Activated CD4-positive, alpha-beta T cell treated with anti-CD3 and anti-CD28 coated beads, Interleukin-2, amount 10 ng/mL, durations not matched to agents 7 days and 5 days (primary cell): ENCODE measurements around the gene TAPT1. TPM values are rescaled to one million over a fixed set of nuclear protein-coding genes. Genes with fewer than 3 reads are reported as not detected.

Experiments
- CTCF ChIA-PET: fragments of 350-600 bp; sonication (Branson Sonifier 250); formaldehyde crosslinking; loops from one replicate; lab custom pipeline; 2021; ENCODE audit warnings: antibody characterized with exemption; lab: Charles Lee
- POLR2A ChIA-PET: fragments of 350-600 bp; sonication (Branson Sonifier 250); formaldehyde crosslinking; loops from one replicate; lab custom pipeline; 2021; ENCODE audit warnings: antibody characterized with exemption; lab: Charles Lee
- DNase-seq: peaks from one replicate; pipeline ENCODE4 v3.0.0-alpha.2; 2020
- H3K27ac Mint-ChIP-seq: one replicate; pipeline ENCODE4 v1.8.0; 2021; ENCODE audit warnings: mild to moderate bottlenecking, moderate library complexity, mixed read lengths
- H3K27me3 Mint-ChIP-seq: one replicate; pipeline ENCODE4 v1.8.0; 2021; ENCODE audit warnings: mixed read lengths
- H3K36me3 Mint-ChIP-seq: one replicate; pipeline ENCODE4 v1.8.0; 2021; ENCODE audit warnings: low read depth, mixed read lengths
- H3K4me1 Mint-ChIP-seq: one replicate; pipeline ENCODE4 v1.8.0; 2021; ENCODE audit warnings: mixed read lengths
- H3K4me3 Mint-ChIP-seq: one replicate; pipeline ENCODE4 v1.8.0; 2021; ENCODE audit warnings: mild to moderate bottlenecking, moderate library complexity, mixed read lengths
- H3K9me3 Mint-ChIP-seq: one replicate; pipeline ENCODE4 v1.8.0; 2021; ENCODE audit warnings: mixed read lengths
- total RNA-seq, 2 experiments: library from RNA; stranded (reverse); gene quantifications; one replicate each; pipeline ENCODE4 v1.2.3, GENCODE V29; 2021

TAPT1 gene
- total RNA-seq, 2 experiments from 2014 or later: 49.6 to 58.2 TPM

DNA sequence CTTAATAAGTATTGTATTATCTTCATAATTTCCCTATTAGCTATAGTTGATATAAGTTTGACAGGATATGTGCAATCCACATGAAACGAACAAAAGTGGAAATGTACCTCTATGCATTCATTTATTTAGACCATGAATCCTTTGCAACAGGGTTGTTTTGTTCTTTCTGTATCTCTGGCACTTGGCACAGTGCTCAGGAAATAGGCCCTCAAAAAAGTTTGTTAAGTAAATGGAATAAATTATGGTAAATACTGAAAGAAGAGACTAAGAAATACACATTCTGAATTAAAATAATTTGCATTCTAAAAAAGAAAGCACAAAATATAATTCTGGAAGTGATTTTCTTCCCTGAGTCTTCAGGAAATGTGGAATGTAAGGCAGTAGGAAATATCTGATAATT is 39.3 kb downstream of the TAPT1 start:
- Mint-ChIP-seq H3K36me3 (peaks cover 37% of the 10 kb centered on the region), H3K27me3 (no peaks in the 10 kb centered on the region), H3K9me3 (no peaks in the 10 kb centered on the region), H3K27ac (no peak overlapping the region), H3K4me1 (no peaks in the 10 kb centered on the region), H3K4me3 (no peak overlapping the region)
- DNase-seq: no peak
- CTCF ChIA-PET: no interaction called here
- POLR2A ChIA-PET: no interaction called here

- no peak overlapping the region for H3K27ac Mint-ChIP-seq
- H3K36me3 Mint-ChIP-seq: peaks cover 32% of the 10 kb centered on the region
- no peak overlapping the region for H3K4me3 Mint-ChIP-seq
- ChIA-PET POLR2A (no interaction called here), CTCF (interaction anchor here (1.5 kb wide), 1 partner anchor 9 kb away, joined by 5 read pairs; no protein-coding TSS in a partner anchor)
- no peaks in the 10 kb centered on the region for H3K27me3 Mint-ChIP-seq
- no peaks in the 10 kb centered on the region for H3K4me1 Mint-ChIP-seq
- no peaks in the 10 kb centered on the region for H3K9me3 Mint-ChIP-seq
- no peak for DNase-seq
Measured at GRCh38 chr4:16183604-16184003, 42.7 kb downstream of the TAPT1 start.

DNA sequence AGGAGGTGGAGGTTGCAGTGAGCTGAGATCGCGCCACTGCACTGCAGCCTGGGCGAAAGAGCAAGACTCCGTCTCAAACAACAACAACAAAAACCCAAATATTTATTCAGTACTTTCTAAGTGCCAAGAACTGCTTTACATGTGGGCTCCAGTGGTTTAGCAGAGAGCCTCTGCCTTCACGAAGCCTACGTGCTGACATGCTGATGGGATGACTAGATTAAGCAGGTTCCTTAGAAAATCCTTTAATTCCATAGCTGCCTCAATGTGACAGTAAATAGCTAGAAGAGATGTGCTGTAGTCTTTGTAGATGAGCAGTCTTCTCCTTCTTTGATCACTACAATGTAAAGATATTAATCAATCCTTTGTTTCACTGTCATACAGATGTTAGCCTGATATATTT is 49.6 kb downstream of the TAPT1 start:
- no peak overlapping the region for H3K4me3 Mint-ChIP-seq
- H3K4me1 Mint-ChIP-seq: no peaks in the 10 kb centered on the region
- POLR2A ChIA-PET: no interaction called here
- H3K9me3 Mint-ChIP-seq: no peaks in the 10 kb centered on the region
- CTCF ChIA-PET: no interaction called here
- H3K27me3 Mint-ChIP-seq: no peaks in the 10 kb centered on the region
- peaks cover 16% of the 10 kb centered on the region for H3K36me3 Mint-ChIP-seq
- no peak overlapping the region for H3K27ac Mint-ChIP-seq
- no peak for DNase-seq

DNA sequence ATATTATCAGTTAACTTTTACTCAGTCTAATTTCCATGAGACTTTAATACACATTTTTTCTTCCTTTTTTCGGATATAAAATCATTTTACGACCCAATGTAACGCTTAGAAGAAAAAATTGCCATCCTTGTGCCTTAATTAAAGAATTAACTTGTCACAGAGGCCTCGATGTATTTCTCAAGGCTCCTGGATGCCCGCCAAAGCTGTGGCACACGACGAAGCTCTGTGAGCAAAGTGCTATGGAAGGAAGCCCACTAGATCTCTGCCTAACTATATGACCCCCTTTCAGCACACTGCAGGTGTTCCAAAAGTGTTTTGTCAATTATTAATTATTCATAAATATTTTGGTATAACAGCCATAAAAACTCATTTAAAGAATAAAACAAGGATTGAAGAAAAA is 54.4 kb downstream of the TAPT1 start:
- H3K27me3 Mint-ChIP-seq: no peaks in the 10 kb centered on the region
- CTCF ChIA-PET: interaction anchor here (0.6 kb wide), 1 partner anchor 1271 kb away, joined by 5 read pairs; no protein-coding TSS in a partner anchor

DNA sequence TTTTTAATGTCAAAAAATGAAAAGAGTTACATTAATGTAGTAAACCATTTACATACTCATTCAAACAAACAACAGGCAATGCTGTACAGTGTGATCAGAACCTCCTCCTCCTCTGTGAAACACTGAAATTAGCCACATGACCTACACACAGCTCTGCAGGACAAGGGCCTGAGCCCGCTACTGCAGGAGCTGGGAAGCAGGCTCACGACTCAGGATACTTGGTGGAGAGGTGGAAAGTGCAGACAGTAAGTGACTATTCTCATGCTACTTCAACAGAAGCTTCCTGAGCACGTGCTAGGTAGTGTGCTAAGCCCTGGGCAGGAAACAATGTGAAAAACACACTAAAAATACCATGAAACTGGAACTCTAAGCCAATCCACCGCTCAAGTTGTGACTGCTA is 56.8 kb downstream of the TAPT1 start:
- POLR2A ChIA-PET: no interaction called here

More for the DNA sequence above, 54.4 kb downstream of the TAPT1 start:
- DNase-seq: no peak
- POLR2A ChIA-PET: no interaction called here
- Mint-ChIP-seq H3K4me3 (no peak overlapping the region), H3K4me1 (no peaks in the 10 kb centered on the region), H3K36me3 (peaks cover 19% of the 10 kb centered on the region), H3K9me3 (no peaks in the 10 kb centered on the region), H3K27ac (no peak overlapping the region)

GRCh38 chr4:16168710-16169388 is 57.4 kb downstream of the TAPT1 start:
- peaks cover 34% of the 10 kb centered on the region for H3K36me3 Mint-ChIP-seq
- H3K27ac Mint-ChIP-seq: no peak overlapping the region
- H3K27me3 Mint-ChIP-seq: no peaks in the 10 kb centered on the region
- H3K4me3 Mint-ChIP-seq: no peak overlapping the region
- ChIA-PET CTCF (interaction anchor here (1.6 kb wide), 1 partner anchor 14 kb away, joined by 4 read pairs; no protein-coding TSS in a partner anchor), POLR2A (no interaction called here)
- no peaks in the 10 kb centered on the region for H3K9me3 Mint-ChIP-seq
- no peak for DNase-seq
- H3K4me1 Mint-ChIP-seq: no peaks in the 10 kb centered on the region

More for the DNA sequence above, 56.8 kb downstream of the TAPT1 start:
- H3K27ac Mint-ChIP-seq: no peak overlapping the region
- no peak overlapping the region for H3K4me3 Mint-ChIP-seq
- no peak for DNase-seq
- H3K36me3 Mint-ChIP-seq: peaks cover 31% of the 10 kb centered on the region
- CTCF ChIA-PET: interaction anchor here (1.6 kb wide), 1 partner anchor 13 kb away, joined by 4 read pairs; no protein-coding TSS in a partner anchor
- H3K4me1 Mint-ChIP-seq: no peaks in the 10 kb centered on the region
- H3K9me3 Mint-ChIP-seq: no peaks in the 10 kb centered on the region
- H3K27me3 Mint-ChIP-seq: no peaks in the 10 kb centered on the region

DNA sequence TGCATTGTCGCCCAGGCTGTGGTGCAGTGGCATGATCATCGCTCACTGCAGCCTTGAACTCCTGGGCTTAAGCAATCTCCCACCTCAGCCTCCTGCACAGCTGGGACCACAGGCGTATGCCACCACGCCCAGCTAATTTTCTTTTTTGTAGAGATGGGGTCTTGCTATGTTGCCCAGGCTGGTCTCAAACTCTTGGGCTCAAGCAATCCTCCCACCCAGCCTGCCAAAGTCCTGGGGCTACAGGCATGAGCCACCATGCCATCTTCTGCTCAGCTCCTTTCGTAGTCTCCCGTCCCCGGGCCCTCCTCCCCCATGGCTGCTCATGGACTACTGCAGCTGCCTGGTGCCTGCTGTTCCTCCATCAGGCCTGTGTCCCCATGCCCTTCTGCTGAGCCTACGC is 58.1 kb downstream of the TAPT1 start:
- POLR2A ChIA-PET: no interaction called here
- CTCF ChIA-PET: no interaction called here
- Mint-ChIP-seq H3K4me3 (no peak overlapping the region), H3K9me3 (no peaks in the 10 kb centered on the region), H3K36me3 (peaks cover 39% of the 10 kb centered on the region), H3K27ac (no peak overlapping the region), H3K27me3 (no peaks in the 10 kb centered on the region), H3K4me1 (no peaks in the 10 kb centered on the region)
- DNase-seq: no peak

DNA sequence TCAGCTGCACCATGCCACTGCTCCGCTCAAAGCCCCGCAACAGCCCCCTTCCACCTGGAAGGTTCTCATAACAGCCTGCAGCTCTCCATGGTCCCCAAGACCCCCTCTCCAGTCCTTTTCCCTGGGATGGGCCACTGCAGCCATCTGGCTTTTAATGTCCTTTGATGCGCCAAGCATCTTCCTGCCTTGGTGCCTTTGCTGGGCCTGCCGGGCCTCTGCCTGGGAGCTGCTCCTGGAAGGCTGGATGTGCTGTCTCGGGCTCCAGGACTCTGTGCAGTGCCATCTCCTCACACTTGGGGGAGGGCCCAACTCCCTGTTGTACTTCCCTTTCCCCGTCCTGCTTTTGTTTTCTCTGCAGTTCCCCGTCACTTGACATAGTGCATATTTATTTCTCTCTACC is 60.3 kb downstream of the TAPT1 start:
- peaks cover 2% of the 10 kb centered on the region for H3K4me1 Mint-ChIP-seq
- no peak overlapping the region for H3K27ac Mint-ChIP-seq
- H3K4me3 Mint-ChIP-seq: no peak overlapping the region
- no peaks in the 10 kb centered on the region for H3K9me3 Mint-ChIP-seq
- ChIA-PET CTCF (no interaction called here), POLR2A (no interaction called here)
- H3K27me3 Mint-ChIP-seq: no peaks in the 10 kb centered on the region
- peaks cover 50% of the 10 kb centered on the region for H3K36me3 Mint-ChIP-seq
- no peak for DNase-seq

- H3K36me3 Mint-ChIP-seq: peaks cover 36% of the 10 kb centered on the region
- CTCF ChIA-PET: interaction anchor here (1.8 to 2.1 kb wide), 2 partner anchors 14 to 43 kb away, joined by 3 to 6 read pairs; no protein-coding TSS in a partner anchor
- H3K9me3 Mint-ChIP-seq: no peaks in the 10 kb centered on the region
- POLR2A ChIA-PET: no interaction called here
- no peak for DNase-seq
- no peak overlapping the region for H3K4me3 Mint-ChIP-seq
- H3K27me3 Mint-ChIP-seq: no peaks in the 10 kb centered on the region
- peaks cover 2% of the 10 kb centered on the region for H3K4me1 Mint-ChIP-seq
- H3K27ac Mint-ChIP-seq: no peak overlapping the region
Measured at GRCh38 chr4:16162891-16163290, 63.4 kb downstream of the TAPT1 start.

GRCh38 chr4:16161851-16162408 is 64.3 kb downstream of the TAPT1 start:
- peaks cover 33% of the 10 kb centered on the region for H3K36me3 Mint-ChIP-seq
- ChIA-PET CTCF (interaction anchor here (2.1 kb wide), 1 partner anchor 44 kb away, joined by 6 read pairs; no protein-coding TSS in a partner anchor), POLR2A (interaction anchor here (0.7 kb wide), 1 partner anchor 98 kb away, joined by 4 read pairs; no protein-coding TSS in a partner anchor)
- no peaks in the 10 kb centered on the region for H3K27me3 Mint-ChIP-seq
- H3K9me3 Mint-ChIP-seq: no peaks in the 10 kb centered on the region
- H3K4me1 Mint-ChIP-seq: peaks cover 2% of the 10 kb centered on the region
- no peak overlapping the region for H3K27ac Mint-ChIP-seq
- DNase-seq: no peak
- H3K4me3 Mint-ChIP-seq: no peak overlapping the region

GRCh38 chr4:16160457-16160856 is 65.8 kb downstream of the TAPT1 start:
- H3K4me1 Mint-ChIP-seq: peaks cover 2% of the 10 kb centered on the region
- H3K27me3 Mint-ChIP-seq: no peaks in the 10 kb centered on the region
- no peak overlapping the region for H3K4me3 Mint-ChIP-seq

GRCh38 chr4:16159286-16159685 is 67.0 kb downstream of the TAPT1 start:
- H3K27ac Mint-ChIP-seq: no peak overlapping the region
- H3K4me3 Mint-ChIP-seq: no peak overlapping the region
- CTCF ChIA-PET: no interaction called here
- POLR2A ChIA-PET: no interaction called here
- DNase-seq: no peak
- H3K9me3 Mint-ChIP-seq: no peaks in the 10 kb centered on the region
- peaks cover 2% of the 10 kb centered on the region for H3K4me1 Mint-ChIP-seq
- H3K36me3 Mint-ChIP-seq: peaks cover 21% of the 10 kb centered on the region
- H3K27me3 Mint-ChIP-seq: no peaks in the 10 kb centered on the region

More at GRCh38 chr4:16160457-16160856, 65.8 kb downstream of the TAPT1 start:
- no peaks in the 10 kb centered on the region for H3K9me3 Mint-ChIP-seq
- H3K36me3 Mint-ChIP-seq: peaks cover 22% of the 10 kb centered on the region
- H3K27ac Mint-ChIP-seq: no peak overlapping the region
- ChIA-PET CTCF (no interaction called here), POLR2A (no interaction called here)
- DNase-seq: no peak

DNA sequence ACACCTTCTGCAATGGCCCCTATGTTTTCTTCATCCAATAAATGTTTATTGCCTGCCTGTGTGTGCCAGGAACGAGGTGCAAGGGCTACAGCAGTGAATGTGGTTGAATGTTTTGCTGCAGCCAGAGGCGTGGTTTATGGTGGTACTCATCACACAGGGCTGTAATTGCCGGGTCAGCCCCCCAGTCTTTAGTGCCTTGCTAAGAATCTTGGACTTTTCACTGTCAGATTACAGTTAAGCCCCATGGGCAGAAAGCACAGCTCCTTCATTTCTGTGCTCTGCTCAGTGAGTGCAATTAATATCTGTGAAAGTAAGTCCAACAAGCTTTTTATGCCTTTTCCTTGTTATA is 67.8 kb downstream of the TAPT1 start:
- no peak overlapping the region for H3K27ac Mint-ChIP-seq
- ChIA-PET POLR2A (no interaction called here), CTCF (interaction anchor here (0.6 to 0.7 kb wide), 3 partner anchors 105 to 369 kb away, joined by 3 to 5 read pairs (median 3); no protein-coding TSS in a partner anchor)
- H3K4me3 Mint-ChIP-seq: no peak overlapping the region
- peaks cover 2% of the 10 kb centered on the region for H3K4me1 Mint-ChIP-seq
- no peaks in the 10 kb centered on the region for H3K27me3 Mint-ChIP-seq
- no peak for DNase-seq
- H3K36me3 Mint-ChIP-seq: peaks cover 16% of the 10 kb centered on the region
- H3K9me3 Mint-ChIP-seq: no peaks in the 10 kb centered on the region
